Endothelial cell of umbilical vein (primary cell): Measurements from ENCODE around the gene SAMD4A.
A peak's percentile ranks its signal among the peaks of the same experiment; 100 is the strongest.

Source experiments
- CTCF ChIP-seq, 2 donors: IDR thresholded peaks; 1 replicate in 1 of 2; 2 replicates in 1 of 2; pipeline ENCODE4 v1.5.1; 2011; ENCODE audit warnings: low read length in 2 of 2, mild to moderate bottlenecking in 2 of 2, moderate library complexity in 2 of 2, control low read depth in 1 of 2, inconsistent platforms in 1 of 2, low read depth in 1 of 2; ENCODE audit not compliant: insufficient read depth in 1 of 2; ENCODE audit errors: extremely low read depth in 1 of 2
- POLR2AphosphoS5 ChIP-seq: IDR thresholded peaks from 2 replicates; pipeline ENCODE4 v1.6.1; 2012; ENCODE audit warnings: low read depth, mild to moderate bottlenecking, control low read depth, low read length, moderate library complexity; ENCODE audit not compliant: insufficient read depth

GRCh38 chr14:54566410-54567223 lies at the start of gene SAMD4A:
- TF ChIP-seq CTCF (IDR thresholded peaks at IDR 0.05; ENCODE audit: extremely low read depth in 1 of 2, insufficient read depth in 1 of 2, low read depth in 1 of 2, low read length in 2 of 2) (peak in 1 of 2 donors; percentile 34), POLR2AphosphoS5 (peak; percentile 23)
